Progenitor cell of endocrine pancreas (in vitro differentiated cells): ENCODE results near the gene RAB41. TPM values are rescaled to one million over a fixed set of nuclear protein-coding genes. Genes with fewer than 3 reads are reported as not detected.

Experiments used
- DNase-seq: peaks from one replicate; pipeline ENCODE4 v3.0.0; 2021; ENCODE audit warnings: low spot score; ENCODE audit not compliant: unreplicated experiment
- H3K27ac Mint-ChIP-seq: 2 replicates; pipeline ENCODE4 v1.8.0; 2021; ENCODE audit warnings: mild to moderate bottlenecking, moderate library complexity, mixed read lengths
- H3K27me3 Mint-ChIP-seq: 2 replicates; pipeline ENCODE4 v1.8.0; 2021; ENCODE audit warnings: mixed read lengths
- H3K36me3 Mint-ChIP-seq: 2 replicates; pipeline ENCODE4 v1.8.0; 2022; ENCODE audit warnings: mixed read lengths; ENCODE audit not compliant: insufficient read depth
- H3K4me1 Mint-ChIP-seq: 2 replicates; pipeline ENCODE4 v1.8.0; 2021; ENCODE audit warnings: low read depth, mixed read lengths
- H3K4me3 Mint-ChIP-seq: 2 replicates; pipeline ENCODE4 v1.8.0; 2021; ENCODE audit warnings: low read depth, mild to moderate bottlenecking, moderate library complexity, mixed read lengths
- H3K9me3 Mint-ChIP-seq: 2 replicates; pipeline ENCODE4 v1.8.0; 2021; ENCODE audit warnings: low read depth, mixed read lengths
- CTCF ChIP-seq: fragments of 200-600 bp; sonication (generic); IDR thresholded peaks from one replicate; pipeline ENCODE4 v1.5.0; 2021; ENCODE audit warnings: antibody characterized with exemption, mild to moderate bottlenecking; ENCODE audit not compliant: unreplicated experiment
- total RNA-seq: library from RNA; stranded (reverse); gene quantifications from 2 replicates; pipeline ENCODE4 v1.2.1, GENCODE V29; 2021

The RAB41 gene
- total RNA-seq, 1 donor from 2014 or later: not detected

- no peaks in the 10 kb centered on the region for H3K4me1 Mint-ChIP-seq
- H3K9me3 Mint-ChIP-seq: peaks cover 15% of the 10 kb centered on the region
- H3K27me3 Mint-ChIP-seq: no peaks in the 10 kb centered on the region
- no peak overlapping the region for H3K4me3 Mint-ChIP-seq
- H3K36me3 Mint-ChIP-seq: no peaks in the 10 kb centered on the region
- no peak for TF ChIP-seq CTCF
- no peak for DNase-seq
- H3K27ac Mint-ChIP-seq: no peak overlapping the region
Observed at GRCh38 chrX:70247252-70247651, 34.7 kb upstream of the RAB41 start.

GRCh38 chrX:70252491-70252890 is 29.5 kb upstream of the RAB41 start:
- Mint-ChIP-seq H3K27ac (no peak overlapping the region), H3K4me3 (no peak overlapping the region), H3K9me3 (peaks cover 39% of the 10 kb centered on the region), H3K27me3 (no peaks in the 10 kb centered on the region), H3K4me1 (peaks cover 12% of the 10 kb centered on the region), H3K36me3 (no peaks in the 10 kb centered on the region)
- TF ChIP-seq CTCF: no peak
- DNase-seq: no peak

- Mint-ChIP-seq H3K27ac (no peak overlapping the region), H3K27me3 (no peaks in the 10 kb centered on the region), H3K4me3 (no peak overlapping the region), H3K4me1 (peaks cover 12% of the 10 kb centered on the region), H3K36me3 (no peaks in the 10 kb centered on the region), H3K9me3 (peaks cover 36% of the 10 kb centered on the region)
- no peak for DNase-seq
- no peak for TF ChIP-seq CTCF
Observed at GRCh38 chrX:70253377-70254062, 28.5 kb upstream of the RAB41 start.

- no peak for TF ChIP-seq CTCF
- Mint-ChIP-seq H3K27me3 (no peaks in the 10 kb centered on the region), H3K9me3 (peaks cover 34% of the 10 kb centered on the region), H3K36me3 (no peaks in the 10 kb centered on the region), H3K27ac (no peak overlapping the region), H3K4me1 (peaks cover 12% of the 10 kb centered on the region), H3K4me3 (no peak overlapping the region)
- DNase-seq: no peak
Observed at GRCh38 chrX:70254063-70254400, 27.9 kb upstream of the RAB41 start.

- Mint-ChIP-seq H3K9me3 (peaks cover 33% of the 10 kb centered on the region), H3K27ac (no peak overlapping the region), H3K36me3 (no peaks in the 10 kb centered on the region), H3K27me3 (no peaks in the 10 kb centered on the region), H3K4me3 (no peak overlapping the region), H3K4me1 (peaks cover 12% of the 10 kb centered on the region)
- DNase-seq: no peak
- no peak for TF ChIP-seq CTCF
Observed at GRCh38 chrX:70254909-70255308, 27.1 kb upstream of the RAB41 start.
